GM23338 (cell line): ENCODE measurements around the gene AREL1. TPM values are rescaled to one million over a fixed set of nuclear protein-coding genes. Genes with fewer than 3 reads are reported as not detected.

Experiments used
- ATAC-seq: fragments of 200-7000 bp; cut with Tn5 transposase; 3 replicates; pipeline ENCODE4 v1.9.1; 2020
- DNase-seq: peaks from one replicate; pipeline ENCODE4 v3.0.0-alpha.2; 2015; ENCODE audit warnings: low spot score
- H2AFZ ChIP-seq: fragments of 200-600 bp; sonication (generic); 2 replicates; pipeline ENCODE4 v1.8.0; 2016; ENCODE audit warnings: antibody characterized with exemption, mild to moderate bottlenecking, moderate library complexity
- H3F3A ChIP-seq: fragments of 200-600 bp; sonication (generic); replicated peaks from 2 replicates; pipeline ENCODE4 v1.8.0; 2017; ENCODE audit warnings: antibody characterized with exemption, mixed run types, low read depth
- H3K27ac ChIP-seq: fragments of 200-600 bp; sonication (generic); 2 replicates; pipeline ENCODE4 v1.6.1; 2016; ENCODE audit warnings: low read depth
- H3K27me3 ChIP-seq: fragments of 200-600 bp; sonication (generic); 2 replicates; pipeline ENCODE4 v1.8.0; 2016; ENCODE audit warnings: mild to moderate bottlenecking, mixed run types, moderate library complexity; ENCODE audit not compliant: insufficient read depth
- H3K36me3 ChIP-seq: fragments of 200-600 bp; sonication (generic); 2 replicates; pipeline ENCODE4 v1.8.0; 2016; ENCODE audit warnings: mild to moderate bottlenecking; ENCODE audit not compliant: insufficient read depth
- H3K4me1 ChIP-seq: fragments of 200-600 bp; sonication (generic); 2 replicates; pipeline ENCODE4 v1.8.0; 2016; ENCODE audit warnings: mild to moderate bottlenecking, moderate library complexity; ENCODE audit not compliant: insufficient read depth
- H3K4me2 ChIP-seq: fragments of 200-600 bp; sonication (generic); 2 replicates; pipeline ENCODE4 v1.7.1; 2017; ENCODE audit warnings: mixed run types
- H3K4me3 ChIP-seq: fragments of 200-600 bp; sonication (generic); 2 replicates; pipeline ENCODE4 v1.6.1; 2016; ENCODE audit warnings: mixed run types
- H3K79me2 ChIP-seq: fragments of 200-600 bp; sonication (generic); replicated peaks from 2 replicates; pipeline ENCODE4 v1.8.0; 2017; ENCODE audit warnings: mild to moderate bottlenecking; ENCODE audit not compliant: insufficient read depth
- H3K9me2 ChIP-seq: fragments of 200-600 bp; sonication (generic); 2 replicates; pipeline ENCODE4 v1.8.0; 2017; ENCODE audit not compliant: insufficient read depth
- H4K20me1 ChIP-seq: fragments of 200-600 bp; sonication (generic); replicated peaks from 2 replicates; pipeline ENCODE4 v1.8.0; 2017; ENCODE audit warnings: mild to moderate bottlenecking; ENCODE audit not compliant: insufficient read depth
- H3K27ac Mint-ChIP-seq: 2 replicates; pipeline ENCODE4 v1.8.0; 2020; ENCODE audit warnings: inconsistent platforms, mild to moderate bottlenecking, moderate library complexity, mixed read lengths
- H3K27me3 Mint-ChIP-seq: 3 replicates; pipeline ENCODE4 v1.8.0; 2022; ENCODE audit warnings: low read depth, mild to moderate bottlenecking, moderate library complexity, mixed read lengths, inconsistent platforms; ENCODE audit not compliant: insufficient read depth, poor library complexity
- H3K36me3 Mint-ChIP-seq: 3 replicates; pipeline ENCODE4 v1.8.0; 2021; ENCODE audit warnings: low read depth, mild to moderate bottlenecking, inconsistent platforms, moderate library complexity, mixed read lengths
- H3K4me1 Mint-ChIP-seq: 3 replicates; pipeline ENCODE4 v1.8.0; 2020; ENCODE audit warnings: mild to moderate bottlenecking, inconsistent platforms, mixed read lengths
- H3K4me3 Mint-ChIP-seq: 3 replicates; pipeline ENCODE4 v1.8.0; 2021; ENCODE audit warnings: moderate library complexity, mild to moderate bottlenecking, inconsistent platforms, mixed read lengths
- H3K9me3 Mint-ChIP-seq: 3 replicates; pipeline ENCODE4 v1.8.0; 2020; ENCODE audit warnings: moderate library complexity, mild to moderate bottlenecking, inconsistent platforms, mixed read lengths
- CREB1 ChIP-seq: fragments of 250-450 bp; sonication (Bioruptor Pico); IDR thresholded peaks from 2 replicates; pipeline ENCODE4 v1.5.0; 2020; ENCODE audit warnings: low read depth, mild to moderate bottlenecking, moderate library complexity
- ETS1 ChIP-seq: IDR thresholded peaks from 2 replicates; pipeline ENCODE4 v1.6.1; 2016; ENCODE audit warnings: antibody characterized with exemption
- EZH2 ChIP-seq: fragments of 200-600 bp; sonication (generic); IDR thresholded peaks from one replicate; pipeline ENCODE4 v1.8.0; 2017; ENCODE audit warnings: antibody characterized with exemption, mild to moderate bottlenecking, low read depth; ENCODE audit not compliant: unreplicated experiment
- EZH2phosphoT487 ChIP-seq: fragments of 200-600 bp; sonication (generic); IDR thresholded peaks from one replicate; pipeline ENCODE4 v1.8.1; 2018; ENCODE audit warnings: antibody characterized with exemption; ENCODE audit not compliant: unreplicated experiment
- JUNB ChIP-seq: IDR thresholded peaks from one replicate; pipeline ENCODE4 v1.6.1; 2016; ENCODE audit warnings: antibody characterized with exemption; ENCODE audit not compliant: unreplicated experiment
- NANOG ChIP-seq: IDR thresholded peaks from 2 replicates; pipeline ENCODE4 v1.6.1; 2016; ENCODE audit warnings: antibody characterized with exemption, borderline replicate concordance
- POLR2AphosphoS5 ChIP-seq: IDR thresholded peaks from 2 replicates; pipeline ENCODE4 v1.6.1; 2016; ENCODE audit warnings: antibody characterized with exemption, low read depth
- STAT1 ChIP-seq: IDR thresholded peaks from one replicate; pipeline ENCODE4 v1.6.1; 2016; ENCODE audit warnings: antibody characterized with exemption; ENCODE audit not compliant: unreplicated experiment
- ZNF114 ChIP-seq: fragments of 250-450 bp; sonication (Bioruptor Pico); IDR thresholded peaks from 2 replicates; pipeline ENCODE4 v1.5.0; 2020; ENCODE audit warnings: mild to moderate bottlenecking, moderate library complexity
- ZNF331 ChIP-seq: fragments of 250-450 bp; sonication (Bioruptor Pico); IDR thresholded peaks from 2 replicates; pipeline ENCODE4 v1.5.0; 2020; ENCODE audit warnings: low read depth, mild to moderate bottlenecking, moderate library complexity
- polyA plus RNA-seq: library from polyadenylated mRNA; unstranded; fragments of >200 nt; fragmentation: Nextera tagmentation; extraction: Ambion mirVana; gene quantifications from 2 replicates; pipeline ENCODE4 v1.2.1, GENCODE V29; 2016
- total RNA-seq: library from RNA; depleted of rRNA; stranded (reverse); fragments of >200 nt; shearing (Covaris generic); gene quantifications from 2 replicates; pipeline ENCODE4 v1.2.3, GENCODE V29; 2014
- TF ChIP-seq, protein P1 (sequence below): fragments of 250-450 bp; sonication (Bioruptor Pico); IDR thresholded peaks from 2 replicates; pipeline ENCODE4 v1.5.0; 2020; ENCODE audit warnings: mild to moderate bottlenecking, moderate library complexity
- TF ChIP-seq, protein P2 (sequence below), 2 experiments: fragments of 200-600 bp in 1 of 2; sonication (generic) in 1 of 2; conservative IDR thresholded peaks; 2 replicates each; pipeline versions ENCODE4 v1.5.1 to v1.6.1; 2016 to 2017; ENCODE audit warnings: antibody characterized with exemption in 2 of 2, low read depth in 2 of 2, mild to moderate bottlenecking in 2 of 2, moderate library complexity in 1 of 2
- TF ChIP-seq, protein P3 (sequence below): IDR thresholded peaks from one replicate; pipeline ENCODE4 v1.6.1; 2018; ENCODE audit warnings: antibody characterized with exemption; ENCODE audit not compliant: unreplicated experiment

AREL1 gene
- total and polyA plus RNA-seq, 2 experiments from 2014 or later: 7.5 to 23.6 TPM

GRCh38 chr14:74616507-74616906 lies 96.4 kb downstream of the AREL1 start (continued):
- TF ChIP-seq, protein P1, sequence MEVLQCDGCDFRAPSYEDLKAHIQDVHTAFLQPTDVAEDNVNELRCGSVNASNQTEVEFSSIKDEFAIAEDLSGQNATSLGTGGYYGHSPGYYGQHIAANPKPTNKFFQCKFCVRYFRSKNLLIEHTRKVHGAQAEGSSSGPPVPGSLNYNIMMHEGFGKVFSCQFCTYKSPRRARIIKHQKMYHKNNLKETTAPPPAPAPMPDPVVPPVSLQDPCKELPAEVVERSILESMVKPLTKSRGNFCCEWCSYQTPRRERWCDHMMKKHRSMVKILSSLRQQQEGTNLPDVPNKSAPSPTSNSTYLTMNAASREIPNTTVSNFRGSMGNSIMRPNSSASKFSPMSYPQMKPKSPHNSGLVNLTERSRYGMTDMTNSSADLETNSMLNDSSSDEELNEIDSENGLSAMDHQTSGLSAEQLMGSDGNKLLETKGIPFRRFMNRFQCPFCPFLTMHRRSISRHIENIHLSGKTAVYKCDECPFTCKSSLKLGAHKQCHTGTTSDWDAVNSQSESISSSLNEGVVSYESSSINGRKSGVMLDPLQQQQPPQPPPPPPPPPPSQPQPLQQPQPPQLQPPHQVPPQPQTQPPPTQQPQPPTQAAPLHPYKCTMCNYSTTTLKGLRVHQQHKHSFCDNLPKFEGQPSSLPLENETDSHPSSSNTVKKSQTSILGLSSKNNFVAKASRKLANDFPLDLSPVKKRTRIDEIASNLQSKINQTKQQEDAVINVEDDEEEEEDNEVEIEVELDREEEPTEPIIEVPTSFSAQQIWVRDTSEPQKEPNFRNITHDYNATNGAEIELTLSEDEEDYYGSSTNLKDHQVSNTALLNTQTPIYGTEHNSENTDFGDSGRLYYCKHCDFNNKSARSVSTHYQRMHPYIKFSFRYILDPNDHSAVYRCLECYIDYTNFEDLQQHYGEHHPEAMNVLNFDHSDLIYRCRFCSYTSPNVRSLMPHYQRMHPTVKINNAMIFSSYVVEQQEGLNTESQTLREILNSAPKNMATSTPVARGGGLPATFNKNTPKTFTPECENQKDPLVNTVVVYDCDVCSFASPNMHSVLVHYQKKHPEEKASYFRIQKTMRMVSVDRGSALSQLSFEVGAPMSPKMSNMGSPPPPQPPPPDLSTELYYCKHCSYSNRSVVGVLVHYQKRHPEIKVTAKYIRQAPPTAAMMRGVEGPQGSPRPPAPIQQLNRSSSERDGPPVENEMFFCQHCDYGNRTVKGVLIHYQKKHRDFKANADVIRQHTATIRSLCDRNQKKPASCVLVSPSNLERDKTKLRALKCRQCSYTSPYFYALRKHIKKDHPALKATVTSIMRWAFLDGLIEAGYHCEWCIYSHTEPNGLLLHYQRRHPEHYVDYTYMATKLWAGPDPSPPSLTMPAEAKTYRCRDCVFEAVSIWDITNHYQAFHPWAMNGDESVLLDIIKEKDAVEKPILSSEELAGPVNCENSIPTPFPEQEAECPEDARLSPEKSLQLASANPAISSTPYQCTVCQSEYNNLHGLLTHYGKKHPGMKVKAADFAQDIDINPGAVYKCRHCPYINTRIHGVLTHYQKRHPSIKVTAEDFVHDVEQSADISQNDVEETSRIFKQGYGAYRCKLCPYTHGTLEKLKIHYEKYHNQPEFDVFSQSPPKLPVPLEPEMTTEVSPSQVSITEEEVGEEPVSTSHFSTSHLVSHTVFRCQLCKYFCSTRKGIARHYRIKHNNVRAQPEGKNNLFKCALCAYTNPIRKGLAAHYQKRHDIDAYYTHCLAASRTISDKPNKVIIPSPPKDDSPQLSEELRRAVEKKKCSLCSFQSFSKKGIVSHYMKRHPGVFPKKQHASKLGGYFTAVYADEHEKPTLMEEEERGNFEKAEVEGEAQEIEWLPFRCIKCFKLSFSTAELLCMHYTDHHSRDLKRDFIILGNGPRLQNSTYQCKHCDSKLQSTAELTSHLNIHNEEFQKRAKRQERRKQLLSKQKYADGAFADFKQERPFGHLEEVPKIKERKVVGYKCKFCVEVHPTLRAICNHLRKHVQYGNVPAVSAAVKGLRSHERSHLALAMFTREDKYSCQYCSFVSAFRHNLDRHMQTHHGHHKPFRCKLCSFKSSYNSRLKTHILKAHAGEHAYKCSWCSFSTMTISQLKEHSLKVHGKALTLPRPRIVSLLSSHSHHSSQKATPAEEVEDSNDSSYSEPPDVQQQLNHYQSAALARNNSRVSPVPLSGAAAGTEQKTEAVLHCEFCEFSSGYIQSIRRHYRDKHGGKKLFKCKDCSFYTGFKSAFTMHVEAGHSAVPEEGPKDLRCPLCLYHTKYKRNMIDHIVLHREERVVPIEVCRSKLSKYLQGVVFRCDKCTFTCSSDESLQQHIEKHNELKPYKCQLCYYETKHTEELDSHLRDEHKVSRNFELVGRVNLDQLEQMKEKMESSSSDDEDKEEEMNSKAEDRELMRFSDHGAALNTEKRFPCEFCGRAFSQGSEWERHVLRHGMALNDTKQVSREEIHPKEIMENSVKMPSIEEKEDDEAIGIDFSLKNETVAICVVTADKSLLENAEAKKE: no peak
- TF ChIP-seq EZH2phosphoT487: no peak
- no peak for TF ChIP-seq EZH2

GRCh38 chr14:74615735-74616134 lies 97.1 kb downstream of the AREL1 start:
- Mint-ChIP-seq H3K9me3 (peaks cover 8% of the 10 kb centered on the region; the same call in 2 of the 3 replicates), H3K4me1 (peaks cover 30% of the 10 kb centered on the region), H3K4me3 (no peak overlapping the region), H3K27ac (no peak overlapping the region), H3K36me3 (no peaks in the 10 kb centered on the region; the same call in 2 of the 3 replicates), H3K27me3 (peaks cover 43% of the 10 kb centered on the region)
- Histone ChIP-seq H3K9me2 (no peaks in the 10 kb centered on the region), H4K20me1 (no peaks in the 10 kb centered on the region), H3K4me3 (no peak overlapping the region), H3K27ac (no peak overlapping the region), H3K4me2 (no peak overlapping the region), H3K4me1 (peaks cover 9% of the 10 kb centered on the region; the same call in 1 of the 2 replicates), H3K36me3 (no peaks in the 10 kb centered on the region), H3F3A (no peaks in the 10 kb centered on the region), H3K27me3 (peaks cover 20% of the 10 kb centered on the region), H3K79me2 (no peaks in the 10 kb centered on the region), H2AFZ (no peak overlapping the region)
- DNase-seq (no peak), ATAC-seq (no peak)
- TF ChIP-seq ETS1 (no peak), NANOG (no peak), POLR2AphosphoS5 (no peak), EZH2 (no peak), CREB1 (CRISPR knock-in tag) (no peak), ZNF331 (CRISPR knock-in tag) (no peak), EZH2phosphoT487 (no peak), JUNB (no peak), ZNF114 (CRISPR knock-in tag) (no peak), STAT1 (no peak)
- TF ChIP-seq, protein P2, sequence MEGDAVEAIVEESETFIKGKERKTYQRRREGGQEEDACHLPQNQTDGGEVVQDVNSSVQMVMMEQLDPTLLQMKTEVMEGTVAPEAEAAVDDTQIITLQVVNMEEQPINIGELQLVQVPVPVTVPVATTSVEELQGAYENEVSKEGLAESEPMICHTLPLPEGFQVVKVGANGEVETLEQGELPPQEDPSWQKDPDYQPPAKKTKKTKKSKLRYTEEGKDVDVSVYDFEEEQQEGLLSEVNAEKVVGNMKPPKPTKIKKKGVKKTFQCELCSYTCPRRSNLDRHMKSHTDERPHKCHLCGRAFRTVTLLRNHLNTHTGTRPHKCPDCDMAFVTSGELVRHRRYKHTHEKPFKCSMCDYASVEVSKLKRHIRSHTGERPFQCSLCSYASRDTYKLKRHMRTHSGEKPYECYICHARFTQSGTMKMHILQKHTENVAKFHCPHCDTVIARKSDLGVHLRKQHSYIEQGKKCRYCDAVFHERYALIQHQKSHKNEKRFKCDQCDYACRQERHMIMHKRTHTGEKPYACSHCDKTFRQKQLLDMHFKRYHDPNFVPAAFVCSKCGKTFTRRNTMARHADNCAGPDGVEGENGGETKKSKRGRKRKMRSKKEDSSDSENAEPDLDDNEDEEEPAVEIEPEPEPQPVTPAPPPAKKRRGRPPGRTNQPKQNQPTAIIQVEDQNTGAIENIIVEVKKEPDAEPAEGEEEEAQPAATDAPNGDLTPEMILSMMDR (conservative IDR thresholded peaks at IDR 0.05; ENCODE audit: low read depth in 2 of 2): no peak
- TF ChIP-seq, protein P3, sequence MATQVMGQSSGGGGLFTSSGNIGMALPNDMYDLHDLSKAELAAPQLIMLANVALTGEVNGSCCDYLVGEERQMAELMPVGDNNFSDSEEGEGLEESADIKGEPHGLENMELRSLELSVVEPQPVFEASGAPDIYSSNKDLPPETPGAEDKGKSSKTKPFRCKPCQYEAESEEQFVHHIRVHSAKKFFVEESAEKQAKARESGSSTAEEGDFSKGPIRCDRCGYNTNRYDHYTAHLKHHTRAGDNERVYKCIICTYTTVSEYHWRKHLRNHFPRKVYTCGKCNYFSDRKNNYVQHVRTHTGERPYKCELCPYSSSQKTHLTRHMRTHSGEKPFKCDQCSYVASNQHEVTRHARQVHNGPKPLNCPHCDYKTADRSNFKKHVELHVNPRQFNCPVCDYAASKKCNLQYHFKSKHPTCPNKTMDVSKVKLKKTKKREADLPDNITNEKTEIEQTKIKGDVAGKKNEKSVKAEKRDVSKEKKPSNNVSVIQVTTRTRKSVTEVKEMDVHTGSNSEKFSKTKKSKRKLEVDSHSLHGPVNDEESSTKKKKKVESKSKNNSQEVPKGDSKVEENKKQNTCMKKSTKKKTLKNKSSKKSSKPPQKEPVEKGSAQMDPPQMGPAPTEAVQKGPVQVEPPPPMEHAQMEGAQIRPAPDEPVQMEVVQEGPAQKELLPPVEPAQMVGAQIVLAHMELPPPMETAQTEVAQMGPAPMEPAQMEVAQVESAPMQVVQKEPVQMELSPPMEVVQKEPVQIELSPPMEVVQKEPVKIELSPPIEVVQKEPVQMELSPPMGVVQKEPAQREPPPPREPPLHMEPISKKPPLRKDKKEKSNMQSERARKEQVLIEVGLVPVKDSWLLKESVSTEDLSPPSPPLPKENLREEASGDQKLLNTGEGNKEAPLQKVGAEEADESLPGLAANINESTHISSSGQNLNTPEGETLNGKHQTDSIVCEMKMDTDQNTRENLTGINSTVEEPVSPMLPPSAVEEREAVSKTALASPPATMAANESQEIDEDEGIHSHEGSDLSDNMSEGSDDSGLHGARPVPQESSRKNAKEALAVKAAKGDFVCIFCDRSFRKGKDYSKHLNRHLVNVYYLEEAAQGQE: no peak
